ENCODE results near the gene COA6. TPM values are rescaled to one million over a fixed set of nuclear protein-coding genes. Genes with fewer than 3 reads are reported as not detected.
"Not testable (repeated sequence)": the region's sequence is repeated elsewhere in the genome, so short reads cannot be mapped to it uniquely, and the experiment has no call there.

Gene COA6
- total RNA-seq, 1 donor, result 20.3 TPM

GRCh38 chr1:234373959-234374254, 651 bp downstream of the COA6 start:
- TF ChIP-seq CTCF (IDR thresholded peaks at IDR 0.05; ENCODE audit: extremely low read depth, low read depth, low read length), result no peak
- H4K20me1 ChIP-seq (ENCODE audit: insufficient read depth, low read length), result no peaks in the 10 kb centered on the region
- H3K4me2 ChIP-seq (ENCODE audit: insufficient read depth, low read length), result peak overlapping the region; percentile 96
- peak overlapping the region; percentile 98 for H3K27ac ChIP-seq (ENCODE audit: low read depth, low read length)
- peaks cover 19% of the 10 kb centered on the region for H3K4me1 ChIP-seq (ENCODE audit: insufficient read depth, low read length)
- DNase-seq (ENCODE audit: insufficient read length, low spot score, missing footprints), result no peak
- H3K4me3 ChIP-seq (ENCODE audit: insufficient read depth, low read length), result peak overlapping the region; percentile 96
- H3K79me2 ChIP-seq (ENCODE audit: insufficient read depth, low read length), result peaks cover 35% of the 10 kb centered on the region
- peak overlapping the region; percentile 100 for H2AFZ ChIP-seq (ENCODE audit: low read length)
- H3K27me3 ChIP-seq (ENCODE audit: insufficient read depth, low read length), result no peaks in the 10 kb centered on the region
- peaks cover 29% of the 10 kb centered on the region for H3K36me3 ChIP-seq (ENCODE audit: insufficient read depth, low read length)
- no peaks in the 10 kb centered on the region for H3K9me3 ChIP-seq (ENCODE audit: low read depth, low read length)

GRCh38 chr1:234375672-234376071, 2.4 kb downstream of the COA6 start:
- H3K4me1 ChIP-seq (ENCODE audit: insufficient read depth, low read length), result peaks cover 14% of the 10 kb centered on the region
- H3K79me2 ChIP-seq (ENCODE audit: insufficient read depth, low read length), result peaks cover 40% of the 10 kb centered on the region
- no peaks in the 10 kb centered on the region for H3K9me3 ChIP-seq (ENCODE audit: low read depth, low read length)
- no peak for DNase-seq (ENCODE audit: insufficient read length, low spot score, missing footprints)
- H3K4me2 ChIP-seq (ENCODE audit: insufficient read depth, low read length), result no peak overlapping the region
- H3K27ac ChIP-seq (ENCODE audit: low read depth, low read length), result no peak overlapping the region
- peaks cover 32% of the 10 kb centered on the region for H3K36me3 ChIP-seq (ENCODE audit: insufficient read depth, low read length)
- H3K4me3 ChIP-seq (ENCODE audit: insufficient read depth, low read length), result no peak overlapping the region
- no peaks in the 10 kb centered on the region for H3K27me3 ChIP-seq (ENCODE audit: insufficient read depth, low read length)
- H4K20me1 ChIP-seq (ENCODE audit: insufficient read depth, low read length), result no peaks in the 10 kb centered on the region
- no peak overlapping the region for H2AFZ ChIP-seq (ENCODE audit: low read length)
- no peak for TF ChIP-seq CTCF (IDR thresholded peaks at IDR 0.05; ENCODE audit: extremely low read depth, low read depth, low read length)

- H3K27ac ChIP-seq (ENCODE audit: low read depth, low read length); H3K4me3 ChIP-seq (ENCODE audit: insufficient read depth, low read length); H3K27me3 ChIP-seq (ENCODE audit: insufficient read depth, low read length); H2AFZ ChIP-seq (ENCODE audit: low read length); H3K4me2 ChIP-seq (ENCODE audit: insufficient read depth, low read length); DNase-seq (ENCODE audit: insufficient read length, low spot score, missing footprints); H4K20me1 ChIP-seq (ENCODE audit: insufficient read depth, low read length); H3K9me3 ChIP-seq (ENCODE audit: low read depth, low read length); H3K4me1 ChIP-seq (ENCODE audit: insufficient read depth, low read length): not testable (repeated sequence)
- peaks cover 31% of the 10 kb centered on the region for H3K79me2 ChIP-seq (ENCODE audit: insufficient read depth, low read length)
- peaks cover 32% of the 10 kb centered on the region for H3K36me3 ChIP-seq (ENCODE audit: insufficient read depth, low read length)
Measured at GRCh38 chr1:234379591-234380109, 6.4 kb downstream of the COA6 start.

- Histone ChIP-seq H3K79me2 (ENCODE audit: insufficient read depth, low read length) (peaks cover 19% of the 10 kb centered on the region), H4K20me1 (ENCODE audit: insufficient read depth, low read length) (no peaks in the 10 kb centered on the region), H3K27ac (ENCODE audit: low read depth, low read length) (no peak overlapping the region), H3K27me3 (ENCODE audit: insufficient read depth, low read length) (no peaks in the 10 kb centered on the region), H3K36me3 (ENCODE audit: insufficient read depth, low read length) (peaks cover 19% of the 10 kb centered on the region), H3K4me1 (ENCODE audit: insufficient read depth, low read length) (no peaks in the 10 kb centered on the region), H3K4me2 (ENCODE audit: insufficient read depth, low read length) (no peak overlapping the region), H2AFZ (ENCODE audit: low read length) (no peak overlapping the region), H3K4me3 (ENCODE audit: insufficient read depth, low read length) (no peak overlapping the region), H3K9me3 (ENCODE audit: low read depth, low read length) (no peaks in the 10 kb centered on the region)
- no peak for TF ChIP-seq CTCF (IDR thresholded peaks at IDR 0.05; ENCODE audit: extremely low read depth, low read depth, low read length)
- DNase-seq (ENCODE audit: insufficient read length, low spot score, missing footprints), result no peak
Measured at GRCh38 chr1:234381699-234382555, 8.7 kb downstream of the COA6 start.
